ENCODE measurements around the gene TECPR1.

TECPR1 gene

DNA sequence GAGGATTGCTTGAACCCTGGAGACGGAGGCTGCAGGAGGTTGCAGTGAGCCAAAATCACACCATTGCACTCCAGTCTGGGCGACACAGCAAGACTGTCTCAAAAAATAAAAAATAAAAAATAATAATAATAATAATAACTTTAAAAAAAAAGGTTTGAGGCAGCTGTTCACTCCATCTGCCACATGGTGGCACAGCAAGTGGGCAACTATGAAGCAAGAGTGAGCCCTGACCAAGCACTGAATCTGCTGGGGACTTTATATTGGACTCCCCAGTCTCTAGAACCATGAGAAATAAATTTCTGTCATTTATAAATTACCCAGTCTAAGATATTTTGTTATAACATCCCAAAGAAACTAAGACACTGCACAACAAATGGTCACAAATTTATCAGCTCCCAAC, 14.8 kb upstream of the TECPR1 start:
- no peak for DNase-seq (ENCODE audit: low spot score)
- POLR2A ChIA-PET (ENCODE audit: low non-redundant PET): no interaction called here
- H3K27ac ChIP-seq: no peak overlapping the region; the same call in 1 of the 2 replicates
- CTCF ChIA-PET: interaction anchor here (0.5 to 0.6 kb wide), 3 partner anchors 16 to 928 kb away, joined by 3 to 4 read pairs (median 3); no protein-coding TSS in a partner anchor
- TF ChIP-seq, protein P1, sequence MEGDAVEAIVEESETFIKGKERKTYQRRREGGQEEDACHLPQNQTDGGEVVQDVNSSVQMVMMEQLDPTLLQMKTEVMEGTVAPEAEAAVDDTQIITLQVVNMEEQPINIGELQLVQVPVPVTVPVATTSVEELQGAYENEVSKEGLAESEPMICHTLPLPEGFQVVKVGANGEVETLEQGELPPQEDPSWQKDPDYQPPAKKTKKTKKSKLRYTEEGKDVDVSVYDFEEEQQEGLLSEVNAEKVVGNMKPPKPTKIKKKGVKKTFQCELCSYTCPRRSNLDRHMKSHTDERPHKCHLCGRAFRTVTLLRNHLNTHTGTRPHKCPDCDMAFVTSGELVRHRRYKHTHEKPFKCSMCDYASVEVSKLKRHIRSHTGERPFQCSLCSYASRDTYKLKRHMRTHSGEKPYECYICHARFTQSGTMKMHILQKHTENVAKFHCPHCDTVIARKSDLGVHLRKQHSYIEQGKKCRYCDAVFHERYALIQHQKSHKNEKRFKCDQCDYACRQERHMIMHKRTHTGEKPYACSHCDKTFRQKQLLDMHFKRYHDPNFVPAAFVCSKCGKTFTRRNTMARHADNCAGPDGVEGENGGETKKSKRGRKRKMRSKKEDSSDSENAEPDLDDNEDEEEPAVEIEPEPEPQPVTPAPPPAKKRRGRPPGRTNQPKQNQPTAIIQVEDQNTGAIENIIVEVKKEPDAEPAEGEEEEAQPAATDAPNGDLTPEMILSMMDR (conservative IDR thresholded peaks at IDR 0.05; ENCODE audit: low read depth): peak; percentile 36; the same call in 1 of the 2 replicates

DNA sequence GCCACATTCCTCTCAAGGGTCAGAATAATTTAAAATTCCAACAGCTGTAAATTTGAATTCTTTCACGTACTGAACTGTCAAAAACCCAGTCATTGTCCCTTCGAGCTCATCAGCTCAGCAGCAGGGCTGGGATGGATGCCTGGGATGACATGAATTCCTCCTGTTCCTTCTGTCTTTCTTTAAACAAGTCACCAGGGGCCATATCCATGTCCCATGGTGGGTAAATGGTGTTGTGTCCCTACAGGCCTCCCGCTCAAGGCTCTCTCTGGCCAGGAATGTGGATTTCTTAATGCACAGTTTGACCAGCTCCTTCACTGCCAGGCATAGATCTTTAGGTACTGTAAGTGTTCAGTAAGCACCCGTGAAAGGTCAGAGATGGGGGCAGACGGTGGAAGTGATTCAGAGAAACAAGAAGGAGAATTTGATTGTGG, 13.8 kb upstream of the TECPR1 start:
- DNase-seq (ENCODE audit: low spot score): no peak
- POLR2A ChIA-PET (ENCODE audit: low non-redundant PET): interaction anchor here (0.6 kb wide), 1 partner anchor 1690 kb away, joined by 3 read pairs; no protein-coding TSS in a partner anchor
- CTCF ChIA-PET: interaction anchor here (0.6 to 0.7 kb wide), 3 partner anchors 31 to 257 kb away, joined by 3 to 4 read pairs (median 3); no protein-coding TSS in a partner anchor
- TF ChIP-seq, protein P1 (conservative IDR thresholded peaks at IDR 0.05; ENCODE audit: low read depth): no peak
- no peak overlapping the region; the same call in 1 of the 2 replicates for H3K27ac ChIP-seq

DNA sequence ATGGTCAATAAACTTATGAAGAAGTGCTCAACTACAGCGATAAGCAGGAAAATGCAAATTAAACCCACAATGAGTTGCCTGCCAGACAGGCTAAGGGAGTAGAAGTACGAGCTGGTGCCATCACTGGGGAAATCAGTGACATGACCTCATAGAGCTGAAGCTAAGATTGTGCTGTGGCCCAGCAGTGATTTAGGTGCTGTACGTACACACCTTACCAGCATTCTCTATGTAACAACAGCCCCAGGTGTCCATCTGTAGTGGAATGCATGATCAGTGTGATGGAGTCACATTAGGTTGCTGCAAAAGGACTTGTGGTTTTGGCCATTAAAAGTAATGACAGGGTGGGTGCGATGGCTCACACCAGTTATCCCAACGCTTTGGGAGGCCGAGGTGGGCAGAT, 5.7 kb upstream of the TECPR1 start:
- ChIA-PET CTCF (no interaction called here), POLR2A (ENCODE audit: low non-redundant PET) (no interaction called here)
- TF ChIP-seq, protein P1 (conservative IDR thresholded peaks at IDR 0.05; ENCODE audit: low read depth): no peak
- no peak overlapping the region for H3K27ac ChIP-seq
- DNase-seq (ENCODE audit: low spot score): no peak

DNA sequence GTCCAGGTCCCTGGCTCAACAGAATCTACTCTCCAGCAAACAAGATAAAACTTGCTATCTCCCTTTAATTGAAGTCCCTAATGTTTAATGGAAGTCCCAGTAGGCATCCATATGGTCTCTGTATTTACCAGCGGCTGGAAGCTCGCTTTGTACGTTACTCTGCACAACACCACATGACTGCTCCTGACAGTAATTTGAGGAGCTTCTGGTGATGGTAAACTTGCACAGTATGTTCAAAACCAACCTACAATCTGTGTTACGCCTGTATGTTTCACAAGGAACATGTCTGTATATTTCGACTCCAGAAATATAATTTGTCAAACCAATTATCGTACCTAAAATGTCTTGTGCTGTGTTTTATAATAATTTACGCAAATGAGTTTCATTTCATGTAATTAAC, 4.4 kb upstream of the TECPR1 start:
- ChIA-PET POLR2A (ENCODE audit: low non-redundant PET) (interaction anchor here (0.9 kb wide), 1 partner anchor 17 kb away, joined by 4 read pairs; no protein-coding TSS in a partner anchor), CTCF (no interaction called here)
- no peak overlapping the region for H3K27ac ChIP-seq
- TF ChIP-seq, protein P1 (conservative IDR thresholded peaks at IDR 0.05; ENCODE audit: low read depth): no peak
- no peak for DNase-seq (ENCODE audit: low spot score)

DNA sequence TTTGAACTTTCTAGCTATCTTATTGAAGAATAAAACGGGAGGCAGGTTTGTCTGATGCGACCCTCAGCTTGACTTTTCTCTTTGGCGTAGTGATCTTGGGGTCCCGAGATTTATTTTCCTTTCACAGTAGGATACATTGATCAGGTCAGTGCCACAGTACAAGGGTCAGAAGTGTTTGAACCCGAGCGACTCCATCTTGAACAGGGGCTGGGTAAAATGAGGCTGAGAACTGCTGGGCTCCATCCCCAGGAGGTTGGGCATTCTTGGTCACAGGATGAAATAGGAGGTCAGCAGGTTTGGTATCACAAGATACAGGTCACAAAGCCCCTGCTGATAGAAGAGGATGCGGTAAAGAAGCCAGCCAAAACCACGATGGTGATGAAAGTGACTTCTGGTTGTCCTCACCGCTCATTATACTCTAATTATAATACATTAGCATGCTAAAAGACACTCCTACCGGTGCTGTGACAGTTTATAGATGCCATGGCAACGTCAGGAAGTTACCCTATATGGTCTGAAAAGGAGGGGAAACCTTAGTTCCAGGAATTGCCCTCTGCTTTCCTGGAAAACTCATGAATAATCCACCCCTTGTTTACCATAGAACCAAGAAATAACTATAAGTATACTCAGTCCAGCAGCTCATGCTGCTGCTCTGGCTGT, 3.0 kb upstream of the TECPR1 start:
- CTCF ChIA-PET: interaction anchor here (0.6 kb wide), 1 partner anchor 39 kb away, joined by 4 read pairs; no protein-coding TSS in a partner anchor
- DNase-seq (ENCODE audit: low spot score): no peak
- TF ChIP-seq, protein P1 (conservative IDR thresholded peaks at IDR 0.05; ENCODE audit: low read depth): no peak
- no peak overlapping the region for H3K27ac ChIP-seq
- POLR2A ChIA-PET (ENCODE audit: low non-redundant PET): no interaction called here

DNA sequence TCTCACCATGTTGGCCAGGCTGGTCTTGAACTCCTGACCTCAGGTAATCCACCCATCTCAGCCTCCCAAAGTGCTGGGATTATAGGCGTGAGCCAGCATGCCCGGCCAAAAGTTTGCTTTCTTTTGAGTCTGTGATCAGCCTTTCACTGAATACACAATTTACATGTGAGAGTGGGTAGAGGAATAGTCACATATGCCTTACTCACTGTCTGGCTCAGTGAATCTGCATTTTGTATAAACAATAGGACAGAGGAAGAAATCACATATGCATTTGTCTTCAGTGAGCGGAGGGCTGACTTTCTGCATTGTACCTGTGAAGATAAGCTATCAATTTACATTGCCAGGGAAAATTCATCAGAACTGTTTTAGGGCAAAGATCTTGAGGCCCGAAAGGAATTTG, 2.5 kb upstream of the TECPR1 start:
- ChIA-PET CTCF (interaction anchor here (0.6 kb wide), 1 partner anchor 40 kb away, joined by 4 read pairs; no protein-coding TSS in a partner anchor), POLR2A (ENCODE audit: low non-redundant PET) (no interaction called here)
- TF ChIP-seq, protein P1 (conservative IDR thresholded peaks at IDR 0.05; ENCODE audit: low read depth): no peak
- H3K27ac ChIP-seq: no peak overlapping the region
- DNase-seq (ENCODE audit: low spot score): no peak
